ENCODE data around the gene KARS1. TPM values are rescaled to one million over a fixed set of nuclear protein-coding genes. Genes with fewer than 3 reads are reported as not detected.
A peak's percentile ranks its signal among the peaks of the same experiment; 100 is the strongest.
"Not testable (repeated sequence)": the region's sequence is repeated elsewhere in the genome, so short reads cannot be mapped to it uniquely, and the experiment has no call there.

Gene KARS1
- polyA plus RNA-seq, 4 donors, result 102 to 152 (median 135) TPM

DNA sequence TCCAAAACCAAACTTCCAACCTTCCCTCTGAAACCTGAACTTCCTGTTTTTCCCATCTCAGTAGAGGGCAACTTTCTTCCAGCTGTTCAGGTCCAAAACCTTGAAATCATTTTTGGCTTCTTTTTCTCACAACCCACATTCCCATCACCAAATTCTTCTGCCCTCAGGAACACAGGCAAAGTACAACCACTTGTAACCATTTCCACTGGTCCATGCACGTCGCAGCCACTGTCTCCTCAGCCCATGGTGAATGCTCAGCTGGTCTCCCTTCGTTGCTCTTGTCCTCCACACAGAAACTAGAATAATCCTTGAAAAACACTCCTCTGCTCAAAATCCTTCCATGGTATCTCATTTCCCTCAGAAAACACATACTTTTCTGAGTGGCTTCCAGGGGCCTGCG is 20.7 kb downstream of the KARS1 start:
- no peak for DNase-seq (ENCODE audit: low read depth in 4 of 4, low spot score in 3 of 4)

- DNase-seq (ENCODE audit: low read depth in 4 of 4, low spot score in 3 of 4), result no peak
Measured at GRCh38 chr16:75624921-75625334, 22.5 kb downstream of the KARS1 start.

DNA sequence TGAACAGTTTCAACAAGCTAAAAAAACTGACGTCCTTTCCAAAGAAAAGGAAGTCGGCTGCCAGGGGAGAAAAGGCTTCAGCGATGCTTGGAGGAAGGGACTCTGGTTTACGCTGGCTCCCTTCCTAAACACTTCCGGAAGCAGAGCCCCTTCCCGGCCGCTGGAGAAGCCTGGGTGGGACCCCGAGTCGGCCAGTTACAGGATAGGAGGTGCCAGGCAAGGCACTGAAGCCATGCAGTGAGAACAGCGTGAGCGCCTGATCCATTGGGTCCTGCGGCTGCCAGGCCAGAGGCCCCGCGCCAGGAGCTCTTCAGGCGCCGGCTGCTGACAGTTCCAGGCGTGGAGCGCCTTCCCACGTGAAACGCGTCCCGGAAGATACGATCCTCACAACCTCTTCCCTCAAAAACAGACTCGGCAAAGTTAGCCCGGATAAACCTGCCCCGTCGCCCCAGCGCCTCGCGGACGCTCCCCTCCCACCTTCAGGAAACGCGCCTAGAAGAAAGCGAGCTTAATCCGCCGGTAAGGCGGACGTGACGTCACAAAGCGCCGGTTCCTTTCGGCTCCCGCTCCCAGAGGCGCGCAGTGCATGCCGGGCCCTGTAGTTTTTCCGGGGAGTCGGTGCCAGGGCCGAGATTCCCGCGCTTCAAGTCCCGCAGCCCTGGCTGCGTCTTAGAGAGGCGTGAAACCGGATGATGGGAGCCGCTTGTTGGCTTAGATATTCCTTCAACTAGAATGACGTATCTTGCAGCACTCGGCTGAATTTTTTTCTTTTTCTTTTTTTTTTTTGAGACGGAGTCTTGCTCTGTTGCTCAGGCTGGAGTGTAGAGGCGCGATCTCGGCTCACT is 24.5 kb downstream of the KARS1 start, which contains the start of gene ADAT1:
ADAT1 (minus strand) TSS at position 521 of the 845 bp plus-strand sequence. CDS start 2,482 bp downstream, outside the sequence.
- DNase-seq (ENCODE audit: low read depth in 4 of 4, low spot score in 3 of 4), result peak; percentile 91 to 98 (median 96)

GRCh38 chr16:75621170-75621477 is 26.3 kb downstream of the KARS1 start:
- DNase-seq (ENCODE audit: low read depth in 4 of 4, low spot score in 3 of 4), result no peak

DNA sequence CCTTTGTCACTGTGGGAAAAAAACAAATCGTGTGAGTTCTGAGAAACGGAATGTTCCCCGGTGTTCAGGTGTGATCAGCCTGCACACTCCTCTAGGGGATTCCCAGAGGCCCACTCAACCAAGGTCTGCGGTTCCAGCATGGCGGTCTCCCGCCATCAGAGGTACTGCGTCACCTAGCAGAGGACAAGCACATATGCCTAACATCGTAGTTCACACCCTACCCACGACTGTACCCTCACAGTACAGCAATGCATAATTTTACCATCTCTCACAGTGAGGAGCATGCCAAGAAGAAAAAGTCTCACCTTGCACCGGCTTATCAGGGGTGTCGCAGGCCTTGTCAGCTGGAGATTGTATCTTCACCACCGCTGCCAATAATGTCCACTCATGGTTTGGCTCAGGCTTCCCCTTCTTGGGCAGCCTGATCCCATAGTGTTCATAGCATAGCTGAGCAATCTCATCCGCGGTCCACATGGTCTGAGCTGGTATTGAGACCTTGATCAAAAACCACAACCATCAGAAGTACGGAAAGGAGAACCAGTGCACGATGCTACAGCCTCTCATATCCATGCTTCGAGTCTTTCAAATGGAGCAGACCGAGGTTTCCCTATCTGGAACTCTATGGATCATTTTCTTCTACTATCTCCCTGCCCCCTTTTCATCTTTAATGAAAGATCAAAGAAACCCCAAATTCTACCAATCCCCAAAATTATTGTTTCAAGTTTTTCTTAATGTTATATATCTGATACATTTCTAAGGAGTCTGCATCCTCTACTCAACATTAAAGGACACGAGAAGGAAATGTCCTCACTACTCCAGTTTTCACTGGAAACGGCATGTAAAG is 26.9 kb downstream of the KARS1 start:
- DNase-seq (ENCODE audit: low read depth in 4 of 4, low spot score in 3 of 4), result no peak

- no peak for DNase-seq (ENCODE audit: low read depth in 4 of 4, low spot score in 3 of 4)
Measured at GRCh38 chr16:75618780-75619179, 28.7 kb downstream of the KARS1 start.

GRCh38 chr16:75617121-75617520 is 30.3 kb downstream of the KARS1 start:
- no peak for DNase-seq (ENCODE audit: low read depth in 4 of 4, low spot score in 3 of 4)

GRCh38 chr16:75616521-75617010 is 30.9 kb downstream of the KARS1 start:
- no peak for DNase-seq (ENCODE audit: low read depth in 4 of 4, low spot score in 3 of 4)

GRCh38 chr16:75615619-75616018 is 31.8 kb downstream of the KARS1 start:
- DNase-seq (ENCODE audit: low read depth in 4 of 4, low spot score in 3 of 4), result no peak

- no peak for DNase-seq (ENCODE audit: low read depth in 4 of 4, low spot score in 3 of 4)
Measured at GRCh38 chr16:75614066-75614897, 33.2 kb downstream of the KARS1 start.

GRCh38 chr16:75606507-75606906 is 41.0 kb downstream of the KARS1 start:
- DNase-seq (ENCODE audit: low read depth in 4 of 4, low spot score in 3 of 4), result no peak

DNA sequence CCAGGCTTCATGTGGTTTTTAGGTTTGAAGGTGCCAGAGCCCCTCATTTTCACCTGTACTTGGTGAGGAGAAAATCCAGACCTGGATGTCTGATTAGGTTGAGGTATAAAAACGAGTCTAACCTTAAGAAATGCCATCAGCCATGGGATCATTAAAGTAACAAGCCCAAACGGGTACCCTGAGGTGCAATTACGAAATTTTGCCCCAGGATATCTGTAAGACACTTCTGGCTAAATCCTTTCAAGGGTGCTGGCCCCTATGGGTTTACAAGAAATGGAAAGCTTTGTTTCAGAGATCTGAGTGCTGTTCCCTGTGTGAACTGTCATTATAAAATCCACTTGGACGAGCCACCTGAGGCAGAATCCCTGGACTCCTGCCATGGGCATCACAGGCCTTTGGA is 44.2 kb downstream of the KARS1 start:
- DNase-seq (ENCODE audit: low read depth in 4 of 4, low spot score in 3 of 4), result no peak

DNA sequence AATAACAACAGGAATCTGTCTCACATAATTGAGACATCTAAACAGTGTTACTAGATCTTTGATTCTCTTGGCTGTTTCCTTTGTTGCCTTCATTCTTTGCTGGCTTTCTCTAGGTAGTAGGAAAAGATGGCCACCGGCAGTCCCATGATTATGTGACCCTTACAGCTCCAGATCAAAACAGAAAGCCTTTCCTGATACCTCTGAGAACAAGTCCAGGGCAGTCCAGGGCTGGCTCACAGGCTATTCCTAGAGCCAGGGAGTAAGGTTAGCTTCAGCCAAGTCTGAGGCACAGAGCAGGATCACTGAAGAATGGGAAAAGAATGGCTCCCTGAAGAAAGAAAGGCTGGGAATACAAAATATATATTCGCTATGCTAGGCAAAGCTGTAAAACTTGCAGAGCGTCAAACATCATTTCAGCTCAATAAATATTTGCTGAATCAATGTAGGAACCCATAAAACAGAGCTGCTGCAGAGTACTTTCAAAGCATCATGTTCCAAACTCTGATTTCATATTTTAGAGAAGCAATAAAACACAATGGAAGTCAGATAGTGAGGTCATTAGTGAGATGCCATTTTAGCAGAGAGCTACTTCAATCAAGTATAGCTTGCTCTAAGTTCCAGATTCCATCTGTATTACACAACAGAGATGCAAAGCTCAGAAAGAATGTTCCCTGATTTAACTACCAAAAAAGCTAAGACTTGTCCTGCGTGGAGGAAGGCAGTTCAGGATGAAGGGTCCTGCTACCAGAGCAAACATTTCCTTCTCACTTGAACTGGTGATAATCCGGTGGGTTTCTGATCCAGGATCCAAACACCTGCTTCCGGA is 47.8 kb downstream of the KARS1 start:
- DNase-seq (ENCODE audit: low read depth in 4 of 4, low spot score in 3 of 4), result no peak

DNA sequence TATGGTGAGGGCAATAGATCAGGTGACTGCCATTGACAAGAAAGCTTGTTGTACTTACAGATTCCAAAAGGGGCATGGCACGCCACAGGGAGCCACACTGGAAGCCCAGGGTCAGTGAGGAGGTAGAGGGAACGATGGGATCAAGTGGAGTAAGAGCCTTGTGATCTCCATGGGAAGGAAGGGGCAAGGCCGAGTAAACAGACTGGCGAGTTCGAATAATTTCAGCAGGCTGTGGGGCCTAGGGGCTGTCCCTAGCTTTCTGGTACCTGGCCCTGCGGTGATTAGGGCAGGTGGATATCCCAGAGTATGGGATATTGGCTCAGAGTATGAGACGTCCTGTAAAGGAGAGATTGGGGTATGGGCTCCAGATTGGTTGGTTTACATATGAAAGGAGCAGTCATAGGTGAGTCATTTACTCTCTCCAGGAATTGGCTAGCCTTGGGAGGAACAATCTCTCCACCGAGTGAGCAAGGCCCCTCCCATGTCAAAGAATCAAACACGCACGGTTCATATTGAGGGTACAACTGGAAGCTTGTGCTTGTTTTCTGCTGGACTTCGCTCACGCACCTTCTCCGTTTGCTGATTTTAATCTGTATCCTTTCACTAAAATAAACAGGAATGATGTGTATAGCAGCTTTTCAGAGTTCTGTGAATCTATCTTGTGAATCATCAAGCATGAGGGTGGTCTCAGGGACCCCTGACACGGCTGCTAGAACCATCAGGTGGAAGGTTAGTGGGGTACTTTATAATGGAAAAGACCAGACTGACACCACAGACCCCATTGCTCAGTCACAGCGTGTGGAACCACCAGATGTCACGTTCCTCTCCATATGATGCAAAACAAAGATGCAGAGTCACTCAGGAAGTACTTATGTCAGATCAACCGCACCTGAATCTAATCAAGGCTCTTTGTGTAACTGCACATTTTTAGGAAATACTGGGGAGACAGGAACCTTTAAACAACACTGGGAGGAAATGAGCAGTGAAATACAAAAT is 53.3 kb downstream of the KARS1 start:
- no peak for DNase-seq (ENCODE audit: low read depth in 4 of 4, low spot score in 3 of 4)

DNA sequence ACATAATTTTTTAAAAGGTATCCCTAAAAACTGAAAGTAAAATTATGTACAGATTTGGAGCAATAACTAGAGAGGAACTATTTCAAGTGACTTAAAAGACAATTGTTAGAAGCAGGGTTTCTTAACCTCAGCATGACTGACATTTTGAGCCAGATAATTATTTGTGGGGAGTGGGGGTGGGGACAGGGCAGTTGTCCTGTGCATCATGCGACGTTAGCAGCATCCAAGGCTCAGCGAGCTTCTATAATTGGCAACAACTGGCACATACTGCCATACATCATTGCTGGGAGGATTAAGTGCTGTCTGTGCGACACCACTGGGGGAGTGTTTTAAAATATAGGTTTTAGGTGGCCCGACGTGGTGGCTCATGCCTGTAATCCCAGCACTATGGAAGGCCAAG is 54.2 kb downstream of the KARS1 start:
- DNase-seq (ENCODE audit: low read depth in 4 of 4, low spot score in 3 of 4), result no peak

GRCh38 chr16:75591927-75592326 is 55.5 kb downstream of the KARS1 start:
- not testable (repeated sequence) for DNase-seq (ENCODE audit: low read depth in 4 of 4, low spot score in 3 of 4)

DNA sequence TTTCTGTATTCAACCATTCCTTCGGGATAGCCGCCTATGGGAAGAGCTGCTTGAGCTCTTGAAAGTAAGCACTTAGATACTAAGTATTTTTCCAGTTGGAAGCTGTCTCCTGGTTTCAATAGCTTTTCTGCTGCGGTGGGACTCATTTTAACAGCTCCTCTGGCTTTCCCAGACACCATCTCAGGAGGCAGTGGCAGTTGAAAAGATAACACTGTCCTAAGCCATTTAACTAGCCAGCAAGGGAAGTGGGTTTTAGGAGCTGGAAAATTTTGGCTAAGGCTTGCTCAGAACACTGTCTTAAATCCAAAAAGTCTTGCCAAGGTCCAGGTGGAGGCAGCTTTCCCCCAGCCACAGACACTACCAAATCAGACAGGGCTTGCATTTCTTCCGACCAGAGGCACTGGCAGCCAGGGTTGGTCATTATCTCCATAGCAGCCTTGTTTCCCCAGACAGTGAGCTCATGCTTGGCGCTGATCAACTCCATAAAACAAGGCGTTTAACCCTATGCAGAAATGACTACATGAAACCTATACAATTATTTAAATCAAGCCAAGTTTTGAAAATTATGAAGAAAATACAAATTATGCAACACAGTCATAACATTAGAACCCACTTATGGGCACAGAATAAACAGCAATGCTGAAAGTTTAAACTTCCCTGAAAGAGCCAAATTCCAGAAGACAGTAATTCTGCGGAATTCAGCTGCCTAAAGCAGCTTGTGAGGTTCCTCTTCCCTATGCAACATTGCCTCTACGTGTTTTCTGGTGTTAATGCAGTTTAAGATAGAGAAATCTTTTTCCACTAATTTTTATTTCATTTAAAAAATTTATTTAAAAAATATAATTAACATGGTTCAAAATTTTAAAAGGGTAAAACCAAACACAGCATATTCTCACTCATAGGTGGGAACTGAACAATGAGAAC is 56.3 kb downstream of the KARS1 start:
- DNase-seq (ENCODE audit: low read depth in 4 of 4, low spot score in 3 of 4), result no peak

GRCh38 chr16:75589306-75589705 is 58.2 kb downstream of the KARS1 start:
- DNase-seq (ENCODE audit: low read depth in 4 of 4, low spot score in 3 of 4), result no peak

Measured in left renal pelvis (tissue), 4 donors.